ENCODE results near the gene PROK1.

The PROK1 gene

DNA sequence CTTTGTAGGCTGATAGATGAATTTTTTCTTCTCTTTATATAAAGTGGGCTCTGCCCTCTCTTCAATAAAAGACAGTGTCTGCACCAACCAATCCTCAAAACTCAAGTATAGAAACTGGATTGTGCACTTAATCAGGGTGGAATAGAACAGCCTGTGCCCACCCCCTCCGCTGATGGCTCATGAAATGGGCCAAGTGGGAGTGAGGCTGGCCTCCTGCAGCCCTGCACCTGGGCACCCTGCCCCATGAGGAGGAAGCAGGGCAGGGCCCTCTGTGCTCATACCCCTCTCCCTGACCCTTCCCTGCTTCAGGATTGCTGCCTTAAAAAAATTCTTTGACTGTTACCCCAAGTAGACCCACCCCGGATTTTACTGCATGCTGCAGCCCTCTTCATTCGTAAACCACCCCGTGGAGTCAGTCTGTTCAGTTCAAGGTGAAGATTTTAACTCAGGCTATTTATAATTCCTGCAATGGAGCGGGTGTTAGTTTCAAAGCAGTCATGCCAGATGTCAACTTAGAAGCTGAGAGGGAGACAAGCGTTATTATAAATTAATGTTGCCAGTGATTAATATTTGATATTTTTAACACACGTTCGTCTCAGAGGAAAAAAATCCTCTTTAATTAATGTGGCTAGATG, 15.8 kb downstream of the PROK1 start:
- no peak for DNase-seq

GRCh38 chr1:110471131-110471530, 20.2 kb downstream of the PROK1 start:
- no peak for DNase-seq

DNA sequence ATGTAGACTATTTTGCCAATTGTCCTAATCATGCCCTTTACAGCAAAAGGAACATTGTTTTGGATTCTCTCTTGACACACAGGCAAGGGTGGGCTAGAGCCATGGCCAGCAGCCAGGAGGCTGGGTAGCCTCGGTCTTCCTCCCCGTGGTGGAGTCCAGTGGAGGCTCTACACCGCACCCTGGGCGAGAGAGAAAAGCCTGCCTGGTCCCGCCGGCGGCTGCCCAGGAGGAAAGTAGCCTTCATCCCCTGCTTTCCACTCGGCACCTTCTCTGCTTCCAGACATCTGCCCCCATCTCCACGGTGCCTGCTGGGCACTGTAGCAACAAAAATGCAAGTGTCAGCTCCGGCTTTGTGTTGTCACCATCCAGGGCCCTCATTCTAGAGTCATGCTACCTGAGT, 21.6 kb downstream of the PROK1 start:
- no peak for DNase-seq

- DNase-seq, result no peak
Observed at GRCh38 chr1:110474444-110474843, 23.5 kb downstream of the PROK1 start.

- DNase-seq, result no peak
Observed at GRCh38 chr1:110475362-110476027, 24.5 kb downstream of the PROK1 start.

DNA sequence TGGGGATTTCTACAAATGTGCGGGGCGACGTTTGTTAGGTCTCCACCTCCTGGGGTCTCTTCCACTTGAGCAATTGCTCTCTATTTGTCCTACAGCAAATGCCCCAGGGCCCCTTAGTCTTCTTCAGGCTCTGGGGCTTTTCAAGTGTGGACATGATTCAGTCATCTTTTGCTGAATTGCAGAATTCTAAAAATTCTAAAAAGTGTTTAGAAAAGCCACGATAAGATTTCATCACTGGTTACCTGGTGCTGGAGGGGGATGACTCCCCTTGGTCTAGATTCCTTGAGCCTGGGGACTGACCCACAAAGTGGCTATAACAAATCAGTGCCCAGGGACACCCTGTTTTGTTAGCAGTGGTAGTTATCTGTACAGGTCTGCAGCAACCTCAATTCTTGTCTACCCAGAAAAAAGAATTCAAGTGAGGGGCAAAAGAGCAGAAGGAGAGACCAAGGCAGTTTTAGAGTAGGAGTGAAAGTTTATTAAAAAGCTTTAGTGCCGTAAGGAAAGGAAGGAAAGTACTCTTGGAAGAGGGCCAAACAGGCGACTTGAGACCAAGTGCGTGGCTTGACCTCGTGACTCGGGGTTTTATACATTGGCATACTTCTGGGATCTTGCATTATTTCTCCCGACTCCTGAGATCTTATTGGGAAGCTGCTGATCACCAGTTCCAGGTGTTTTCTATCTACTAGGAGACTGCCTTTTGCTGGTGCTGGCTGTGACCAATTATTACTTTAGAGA, 25.2 kb downstream of the PROK1 start:
- no peak for DNase-seq

- no peak for DNase-seq
Observed at GRCh38 chr1:110477041-110477440, 26.1 kb downstream of the PROK1 start.

DNA sequence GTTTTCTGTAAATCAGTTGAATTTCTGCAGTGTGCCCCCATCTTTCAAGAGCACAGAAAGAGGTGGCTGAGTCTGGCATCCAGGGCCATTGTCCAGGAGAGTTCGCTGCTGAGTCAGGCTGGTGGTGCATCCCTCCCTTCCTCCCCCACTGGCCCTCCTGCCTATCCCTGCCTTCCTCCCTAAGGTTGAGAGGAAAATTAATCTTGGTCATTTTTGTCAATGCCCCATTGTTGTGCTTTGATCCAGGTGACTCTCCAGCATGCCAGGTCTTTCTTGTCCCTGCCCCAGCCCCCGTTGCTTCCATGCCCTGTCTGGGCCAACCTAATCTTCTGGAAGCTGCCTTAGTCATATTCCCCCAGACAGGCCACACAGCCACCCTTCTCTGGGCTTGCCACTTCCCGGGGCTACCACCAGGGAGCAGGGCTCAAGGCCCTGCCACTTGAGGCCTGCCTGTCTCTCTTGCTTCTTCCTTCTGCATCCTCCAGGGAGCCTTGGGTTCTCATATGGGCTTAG, 26.6 kb downstream of the PROK1 start:
- DNase-seq, result no peak

- DNase-seq, result no peak
Observed at GRCh38 chr1:110477967-110478640, 27.2 kb downstream of the PROK1 start.

- no peak for DNase-seq
Observed at GRCh38 chr1:110478886-110479285, 27.9 kb downstream of the PROK1 start.

GRCh38 chr1:110480356-110481096, 29.6 kb downstream of the PROK1 start:
- no peak for DNase-seq

DNA sequence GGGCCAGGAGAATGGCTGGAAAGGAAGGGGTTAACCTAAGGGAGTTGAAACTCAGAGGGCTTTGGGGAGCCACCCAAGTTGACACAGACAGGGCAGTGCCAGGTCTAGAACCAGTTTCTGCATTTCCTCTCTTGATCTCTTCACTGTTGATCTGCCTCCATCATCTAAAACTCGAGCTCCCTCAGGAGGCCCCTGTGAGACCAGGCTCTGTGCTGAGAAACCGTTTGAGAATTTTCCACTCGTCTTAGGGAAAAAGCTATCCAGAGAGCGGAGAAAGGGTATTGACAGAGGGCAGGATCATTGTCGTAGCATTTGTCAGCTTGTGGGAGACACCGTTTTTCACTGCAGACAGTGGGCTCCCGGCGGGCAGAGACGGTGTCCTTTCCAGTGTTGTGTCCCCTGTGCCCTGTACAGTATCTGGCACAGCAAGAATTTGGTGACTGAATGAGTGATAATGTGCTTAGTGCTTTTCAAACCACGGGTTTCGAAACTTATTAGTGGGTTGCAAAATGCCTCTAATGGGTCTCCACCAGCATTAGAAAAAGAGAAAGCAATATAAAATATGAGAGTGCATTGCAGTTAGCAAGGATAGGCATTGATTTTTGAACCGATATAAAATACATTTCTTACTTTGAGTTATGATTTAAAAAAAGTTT, 31.1 kb downstream of the PROK1 start:
- DNase-seq, result no peak

GRCh38 chr1:110482662-110483307, 31.8 kb downstream of the PROK1 start:
- DNase-seq, result no peak

- DNase-seq, result no peak
Observed at GRCh38 chr1:110483308-110483685, 32.3 kb downstream of the PROK1 start.

DNA sequence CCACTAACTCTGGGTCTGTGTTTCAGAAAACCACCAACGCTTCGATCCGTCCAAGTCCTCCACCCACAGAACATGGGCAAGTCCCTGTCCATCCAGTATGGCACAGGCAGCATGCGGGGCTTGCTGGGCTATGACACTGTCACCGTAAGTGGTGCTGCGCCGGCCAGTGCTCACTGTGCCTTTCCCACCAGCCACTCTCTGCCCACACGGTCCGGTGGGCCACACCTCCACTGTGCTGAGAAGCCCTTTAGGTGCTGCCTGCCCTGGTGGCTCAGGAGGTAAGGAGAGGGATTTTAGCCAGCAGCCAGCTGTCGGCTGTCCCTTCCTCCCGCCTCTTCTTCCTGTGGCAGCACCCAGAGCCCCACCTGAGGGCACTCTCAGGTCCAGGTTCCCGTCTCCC, 33.9 kb downstream of the PROK1 start:
- no peak for DNase-seq

GRCh38 chr1:110485725-110486124, 34.8 kb downstream of the PROK1 start:
- DNase-seq, result no peak

DNA sequence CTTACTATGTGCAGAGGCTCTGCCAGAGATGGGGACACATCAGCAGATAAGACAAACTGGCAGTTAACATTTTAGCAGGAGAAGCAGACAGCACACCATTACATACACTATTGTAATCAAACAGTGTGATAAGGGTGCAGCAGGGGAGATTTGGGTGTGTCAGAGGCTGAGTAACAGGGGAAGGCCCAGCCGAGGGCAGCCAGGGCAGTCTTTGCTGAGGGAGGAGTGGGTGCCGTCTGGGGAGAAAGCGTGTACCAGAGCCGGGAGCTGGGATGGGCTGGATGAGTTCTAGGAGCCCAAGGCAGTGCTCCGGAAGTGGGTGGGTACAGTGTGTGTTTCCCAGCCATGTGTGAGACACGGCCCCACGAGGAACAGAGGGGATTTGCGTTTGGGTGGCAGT, 36.8 kb downstream of the PROK1 start:
- no peak for DNase-seq

- DNase-seq, result no peak
Observed at GRCh38 chr1:110488161-110488560, 37.2 kb downstream of the PROK1 start.

DNA sequence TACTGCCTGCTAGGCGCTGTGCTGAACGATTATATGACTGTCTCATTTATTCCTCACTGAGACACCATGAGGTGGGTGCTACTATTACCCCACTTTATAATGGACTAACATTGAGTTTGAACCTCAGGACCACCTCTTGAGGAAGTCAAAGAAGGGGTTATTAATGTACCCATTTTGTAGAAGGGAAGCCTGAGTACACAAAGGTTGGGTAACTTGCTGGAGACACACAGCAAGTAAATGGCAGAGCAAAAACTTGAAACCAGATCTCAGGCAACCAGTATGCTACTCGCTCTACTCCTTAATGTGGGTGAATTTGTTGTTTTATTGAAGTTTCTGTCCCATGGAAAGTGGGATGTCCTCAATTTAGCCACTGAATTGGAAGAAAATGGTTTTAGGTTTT, 37.9 kb downstream of the PROK1 start:
- no peak for DNase-seq

DNA sequence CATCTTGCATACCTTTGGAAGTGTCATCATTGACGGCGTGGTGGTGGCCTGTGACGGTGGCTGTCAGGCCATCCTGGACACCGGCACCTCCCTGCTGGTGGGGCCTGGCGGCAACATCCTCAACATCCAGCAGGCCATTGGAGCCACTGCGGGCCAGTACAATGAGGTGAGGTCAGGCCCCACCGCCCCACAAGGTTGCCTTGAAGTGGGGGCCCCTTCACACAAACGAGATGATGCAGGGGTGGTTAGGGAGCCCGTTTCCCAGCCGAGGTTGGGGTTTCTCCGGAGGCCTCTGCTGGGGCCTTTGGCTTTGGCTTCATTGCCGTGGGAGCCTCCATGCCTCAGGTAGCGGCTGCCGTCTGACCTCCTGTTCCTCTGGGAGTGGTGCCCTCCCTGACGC, 38.5 kb downstream of the PROK1 start:
- no peak for DNase-seq

DNA sequence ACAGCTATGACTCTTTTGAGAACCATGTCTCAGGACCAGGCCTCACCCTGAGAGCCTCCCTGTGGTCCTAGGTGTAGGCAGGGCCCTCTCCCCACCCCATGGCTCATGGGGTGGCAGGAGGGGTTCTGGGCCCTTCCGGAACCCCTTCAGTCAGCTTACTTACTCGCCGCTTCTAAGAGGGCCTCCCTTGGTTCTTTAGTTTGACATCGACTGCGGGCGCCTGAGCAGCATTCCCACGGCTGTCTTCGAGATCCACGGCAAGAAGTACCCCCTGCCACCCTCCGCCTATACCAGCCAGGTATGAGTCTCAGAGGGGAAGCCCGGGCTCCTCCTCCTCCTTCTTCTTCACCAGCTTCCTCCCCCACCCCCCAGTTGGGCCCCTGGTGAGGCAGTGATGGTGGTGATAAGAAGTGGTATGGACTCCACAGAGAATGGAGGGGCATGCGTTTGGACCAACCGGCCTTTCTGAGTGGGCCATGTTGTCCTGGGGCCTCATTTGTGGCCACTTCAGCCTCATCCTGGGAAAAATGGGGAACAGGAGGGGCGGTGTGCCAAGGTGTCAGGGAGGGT, 39.1 kb downstream of the PROK1 start:
- no peak for DNase-seq
